Pancreas (tissue), 10 donors: ENCODE measurements around the gene SPRR2B. TPM values are rescaled to one million over a fixed set of nuclear protein-coding genes. Genes with fewer than 3 reads are reported as not detected.
"Not testable (repeated sequence)": the region's sequence is repeated elsewhere in the genome, so short reads cannot be mapped to it uniquely, and the experiment has no call there.

ENCODE experiments used
- ATAC-seq, 4 donors: fragments of 200-7000 bp; cut with Tn5 transposase; one replicate each; pipeline versions ENCODE4 v1.8.0 to v1.9.1; 2020; ENCODE audit warnings: mild to moderate bottlenecking in 4 of 4, moderate library complexity in 4 of 4
- DNase-seq, 6 donors: peaks; one replicate each; pipeline ENCODE4 v3.0.0-alpha.2; 2020
- FAIRE-seq: peaks from 2 replicates; lab custom pipeline; 2012; peaks lifted over from hg19 to GRCh38; lab: Jason Lieb, UNC
- H3K27ac ChIP-seq, 4 donors: fragments of 200-600 bp; sonication (generic); 1 replicate in 3 of 4; 2 replicates in 1 of 4; pipeline versions ENCODE4 v1.5.0 to v1.8.0; 2020
- H3K27me3 ChIP-seq, 4 donors: fragments of 200-600 bp; one replicate each; pipeline ENCODE4 v1.8.0; 2021
- H3K36me3 ChIP-seq, 3 donors: fragments of 200-600 bp; sonication (generic) in 1 of 3; one replicate each; pipeline versions ENCODE4 v1.5.0 to v1.8.0; 2020 to 2021
- H3K4me1 ChIP-seq, 3 donors: fragments of 200-600 bp; one replicate each; pipeline ENCODE4 v1.8.0; 2021
- H3K4me3 ChIP-seq, 4 donors: fragments of 200-600 bp; sonication (generic) in 2 of 4; one replicate each; pipeline versions ENCODE4 v1.5.0 to v1.8.0; 2020 to 2021
- H3K9me3 ChIP-seq, 4 donors: fragments of 200-600 bp; one replicate each; pipeline ENCODE4 v1.8.0; 2021
- CTCF ChIP-seq, 4 donors: fragments of 200-600 bp; sonication (generic) in 3 of 4; IDR thresholded peaks; one replicate each; pipeline versions ENCODE4 v1.5.0 to v1.8.0; 2021; ENCODE audit warnings: antibody characterized with exemption in 4 of 4
- WGBS, 2 donors: extraction: QIAGEN DNeasy Blood & Tissue Kit; methylation state at CpG; one replicate each; pipeline ENCODE4 v1.1.7; 2013; 5-methylcytosine and 5-hydroxymethylcytosine counted together
- intact Hi-C, 3 donors: fragments of 100-400 bp; cut with DNase I; formaldehyde crosslinking; loops; one replicate each; pipeline versions ENCODE4 v1.11.1 to v1.14.2; 2022
- polyA plus RNA-seq, 2 donors: library from polyadenylated mRNA; stranded (reverse); fragments of 200-250 nt; gene quantifications; one replicate each; pipeline ENCODE4 v1.2.3, GENCODE V29; 2013
- total RNA-seq, 6 donors: library from RNA; stranded (reverse); fragmentation: NEBNext Ultra II Directional in 4 of 6; extraction: Animal tissue kit (Norgen Biotek cat#: 25700) in 4 of 6; gene quantifications; one replicate each; pipeline versions ENCODE4 v1.2.1 to v1.2.4, GENCODE V29; 2021 to 2023
- donor health status: healthy with polysubstance abuse.
- donor health status: DM: no; HTN: no; CAD: no; lungs with moderate emphysema.
- donor health status: DM: no; HTN: no; CAD: no.
- donor health status: control.
- donor health status: control.
- donor health status: Bipolar disorder and iron deficiency.
- donor health status: DM: yes; HTN: yes; CAD: no.
- donor health status: DM: no; HTN: no; CAD: no.
- donor health status: DM: no; HTN: no; CAD: no.
- donor health status: DM: yes; HTN: yes; CAD: no.

SPRR2B gene
- total and polyA plus RNA-seq, 8 donors, result not detected

- ATAC-seq, result no peak
- WGBS, 2 donors, result 60 to 63% methylated on average over 2 of the region's 2 CpGs
- intact Hi-C loops, result no loop called here
These were observed 13.3 kb downstream of the SPRR2B start for GRCh38 chr1:153058154-153058553.

GRCh38 chr1:153057375-153057774 lies 14.0 kb downstream of the SPRR2B start, which contains the start of gene SPRR2A:
Gene SPRR2A (minus strand): TSS chr1:153057512. CDS start chr1:153056735, 777 bp downstream.
- intact Hi-C loops, result no loop called here
- FAIRE-seq, result no peak

More at GRCh38 chr1:153058154-153058553, 13.3 kb downstream of the SPRR2B start:
- Histone ChIP-seq H3K9me3 (no peaks in the 10 kb centered on the region), H3K4me3 (no peak overlapping the region), H3K36me3 (no peaks in the 10 kb centered on the region), H3K4me1 (no peaks in the 10 kb centered on the region), H3K27me3 (no peaks in the 10 kb centered on the region), H3K27ac (no peak overlapping the region)
- DNase-seq (no peak), FAIRE-seq (no peak)
- TF ChIP-seq CTCF (IDR thresholded peaks at IDR 0.05), result no peak

GRCh38 chr1:153056111-153056510 lies 15.3 kb downstream of the SPRR2B start:
- FAIRE-seq, H3K9me3 ChIP-seq, ATAC-seq, H3K4me3 ChIP-seq, DNase-seq, intact Hi-C loops, H3K36me3 ChIP-seq, H3K27me3 ChIP-seq, H3K4me1 ChIP-seq, H3K27ac ChIP-seq: not testable (repeated sequence)
- WGBS, 2 donors, result 42 to 54% methylated on average over 3 of the region's 3 CpGs

More at GRCh38 chr1:153057375-153057774, 14.0 kb downstream of the SPRR2B start, which contains the start of gene SPRR2A:
- Histone ChIP-seq H3K27me3 (no peaks in the 10 kb centered on the region), H3K27ac (no peak within 1 kb of the TSS), H3K9me3 (no peaks in the 10 kb centered on the region), H3K4me3 (no peak within 1 kb of the TSS), H3K36me3 (no peaks in the 10 kb centered on the region), H3K4me1 (no peaks in the 10 kb centered on the region)
- no peak for TF ChIP-seq CTCF (IDR thresholded peaks at IDR 0.05)
- WGBS, 2 donors, result 67 to 76% methylated on average over 2 of the region's 2 CpGs
- ATAC-seq (no peak), DNase-seq (no peak)

GRCh38 chr1:153049211-153049610 lies 22.2 kb downstream of the SPRR2B start:
- intact Hi-C loops, result loop anchor here in 1 of 3 donors (10.0 kb wide), 1 partner anchor 46 kb away; the partner anchor contains the start of gene SPRR2E
- no peak for FAIRE-seq

GRCh38 chr1:153040950-153041631 lies 30.3 kb downstream of the SPRR2B start, which contains the start of gene SPRR2D:
Gene SPRR2D (minus strand): TSS chr1:153041120. CDS start chr1:153040346, 774 bp downstream.
- no peak for TF ChIP-seq CTCF (IDR thresholded peaks at IDR 0.05)
- DNase-seq (no peak), FAIRE-seq (no peak), ATAC-seq (no peak)
- no peak within 1 kb of the TSS for H3K4me3 ChIP-seq
- no peaks in the 10 kb centered on the region for H3K4me1 ChIP-seq
- no peaks in the 10 kb centered on the region for H3K36me3 ChIP-seq
- H3K9me3 ChIP-seq, result no peaks in the 10 kb centered on the region
- intact Hi-C loops, result loop anchor here in 1 of 3 donors (10.0 kb wide), 1 partner anchor 54 kb away; the partner anchor contains the start of gene SPRR2E
- 59 to 63% methylated on average over 4 of the region's 4 CpGs for WGBS, 2 donors
- no peak within 1 kb of the TSS for H3K27ac ChIP-seq
- peaks cover 0 to 3% (median 0%) of the 10 kb centered on the region in 4 donors for H3K27me3 ChIP-seq

More at GRCh38 chr1:153049211-153049610, 22.2 kb downstream of the SPRR2B start:
- H3K4me1 ChIP-seq, result no peaks in the 10 kb centered on the region
- WGBS, 2 donors, result 55 to 69% methylated on average over 2 of the region's 2 CpGs
- ATAC-seq (no peak), DNase-seq (peak in 1 of 6 donors; percentile 29)
- H3K27me3 ChIP-seq, result no peaks in the 10 kb centered on the region
- no peak for TF ChIP-seq CTCF (IDR thresholded peaks at IDR 0.05)
- no peaks in the 10 kb centered on the region for H3K36me3 ChIP-seq
- no peak overlapping the region for H3K27ac ChIP-seq
- no peak overlapping the region for H3K4me3 ChIP-seq
- no peaks in the 10 kb centered on the region for H3K9me3 ChIP-seq
